ENCODE data around the gene GLB1L2.
"Not testable (repeated sequence)": the region's sequence is repeated elsewhere in the genome, so short reads cannot be mapped to it uniquely, and the experiment has no call there.

GLB1L2 gene

GRCh38 chr11:134330611-134331353, 1.0 kb upstream of the GLB1L2 start:
- no peak for DNase-seq

GRCh38 chr11:134332189-134332631, 422 bp downstream of the GLB1L2 start:
- peak; percentile 24 to 28 for DNase-seq

DNA sequence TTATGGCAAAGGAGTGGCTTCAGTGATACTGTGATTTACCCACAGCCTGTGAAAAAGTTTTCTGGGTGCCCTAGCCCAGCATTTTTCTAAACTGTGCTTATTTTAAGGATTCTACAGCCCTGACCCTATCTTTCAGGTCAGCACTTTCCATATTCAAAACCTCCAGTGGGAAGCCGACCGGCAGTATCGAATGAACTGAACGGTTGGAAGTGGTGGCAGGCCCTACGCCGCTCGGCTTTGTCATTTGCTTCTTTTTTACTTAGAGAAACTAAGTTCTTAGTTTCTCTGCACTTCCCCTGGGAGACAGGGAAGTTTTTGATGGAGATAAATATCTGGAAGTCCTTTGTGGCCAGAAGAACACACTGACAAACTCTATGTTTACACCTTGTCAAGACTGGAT, 994 bp downstream of the GLB1L2 start:
- no peak for DNase-seq

DNA sequence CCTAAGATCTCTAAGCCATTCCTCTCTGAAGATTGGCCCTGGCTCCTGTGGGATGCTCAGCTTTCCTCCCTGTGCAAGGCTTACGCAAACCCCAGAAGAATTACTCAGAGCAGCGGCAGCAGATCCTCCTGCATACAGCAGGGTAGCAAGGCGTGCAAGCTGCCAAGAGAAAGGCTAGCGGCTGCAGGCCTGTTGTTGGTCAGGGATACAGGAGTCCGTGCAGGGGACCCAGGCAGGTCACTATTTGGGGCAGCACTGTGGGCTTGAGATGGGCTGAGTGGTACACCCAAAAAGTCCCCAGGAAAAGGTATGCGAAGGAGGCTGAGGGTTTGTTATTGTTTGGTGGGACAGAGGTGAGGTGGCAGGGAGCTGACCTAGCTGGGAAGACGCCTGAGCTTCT, 1.5 kb downstream of the GLB1L2 start:
- no peak for DNase-seq

GRCh38 chr11:134333946-134334345, 2.2 kb downstream of the GLB1L2 start:
- no peak for DNase-seq

DNA sequence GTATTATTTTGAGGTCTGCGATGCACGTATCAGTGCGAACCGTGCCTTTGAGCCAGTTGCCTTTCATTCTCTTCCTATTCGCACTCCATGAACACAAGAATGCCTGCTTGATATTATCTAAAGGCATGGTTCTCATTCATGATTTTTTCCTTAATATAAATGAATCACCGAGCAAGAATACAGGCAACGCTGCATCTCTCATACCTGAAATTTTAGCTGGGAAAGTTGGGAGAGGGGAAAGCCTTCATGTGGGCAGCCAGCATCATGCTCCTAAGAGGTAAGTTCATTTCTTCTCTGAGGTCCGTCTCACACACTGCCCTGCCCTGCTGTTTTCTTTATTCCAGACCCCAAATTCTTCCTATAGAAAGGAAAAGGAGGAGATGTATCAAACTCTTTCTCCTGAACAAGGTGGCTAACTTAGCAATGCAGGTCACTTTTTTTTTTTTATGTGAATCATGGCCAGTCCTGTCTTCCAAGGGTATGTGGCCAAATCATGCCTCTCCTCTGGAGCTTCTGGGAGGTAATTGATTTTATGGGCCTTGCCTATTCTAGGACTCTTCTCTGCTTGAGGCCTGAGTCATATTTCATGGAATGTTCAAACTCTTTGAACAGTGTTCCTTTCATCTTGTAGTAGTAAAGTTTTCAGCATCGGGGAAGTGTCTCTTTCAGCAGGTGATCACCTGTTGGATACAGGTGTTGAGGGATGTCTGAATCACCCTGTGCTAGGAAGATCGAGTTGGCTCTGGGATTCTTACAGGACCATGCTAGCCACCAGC, 3.2 kb downstream of the GLB1L2 start:
- DNase-seq = no peak

DNA sequence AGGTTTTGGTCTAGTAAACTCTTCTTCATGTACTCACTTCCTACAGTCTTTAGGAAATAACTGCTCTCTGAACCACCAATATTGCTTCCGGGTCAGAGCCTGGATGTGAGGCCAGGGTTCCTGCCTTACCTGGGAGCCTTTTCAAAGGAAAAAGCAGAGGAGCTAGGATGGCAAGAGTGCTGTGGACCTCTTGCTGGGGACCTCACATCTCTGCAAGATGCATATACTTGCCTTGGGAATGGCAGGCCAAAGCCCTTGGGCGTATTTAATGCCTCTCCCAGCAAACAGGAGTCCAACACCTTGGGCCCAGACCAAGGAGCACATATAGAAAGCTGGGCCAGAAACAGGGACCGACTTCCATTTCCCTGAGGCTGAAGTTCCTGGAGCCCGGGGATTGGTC, 5.3 kb downstream of the GLB1L2 start:
- DNase-seq = no peak

- DNase-seq = no peak
These were observed 6.3 kb downstream of the GLB1L2 start for GRCh38 chr11:134338068-134338467.

- DNase-seq = no peak
These were observed 6.9 kb downstream of the GLB1L2 start for GRCh38 chr11:134338654-134339053.

- DNase-seq = no peak
These were observed 8.0 kb downstream of the GLB1L2 start for GRCh38 chr11:134339756-134340155.

GRCh38 chr11:134340354-134340964, 8.7 kb downstream of the GLB1L2 start:
- DNase-seq = no peak

GRCh38 chr11:134341805-134342571, 10.2 kb downstream of the GLB1L2 start:
- DNase-seq = no peak

DNA sequence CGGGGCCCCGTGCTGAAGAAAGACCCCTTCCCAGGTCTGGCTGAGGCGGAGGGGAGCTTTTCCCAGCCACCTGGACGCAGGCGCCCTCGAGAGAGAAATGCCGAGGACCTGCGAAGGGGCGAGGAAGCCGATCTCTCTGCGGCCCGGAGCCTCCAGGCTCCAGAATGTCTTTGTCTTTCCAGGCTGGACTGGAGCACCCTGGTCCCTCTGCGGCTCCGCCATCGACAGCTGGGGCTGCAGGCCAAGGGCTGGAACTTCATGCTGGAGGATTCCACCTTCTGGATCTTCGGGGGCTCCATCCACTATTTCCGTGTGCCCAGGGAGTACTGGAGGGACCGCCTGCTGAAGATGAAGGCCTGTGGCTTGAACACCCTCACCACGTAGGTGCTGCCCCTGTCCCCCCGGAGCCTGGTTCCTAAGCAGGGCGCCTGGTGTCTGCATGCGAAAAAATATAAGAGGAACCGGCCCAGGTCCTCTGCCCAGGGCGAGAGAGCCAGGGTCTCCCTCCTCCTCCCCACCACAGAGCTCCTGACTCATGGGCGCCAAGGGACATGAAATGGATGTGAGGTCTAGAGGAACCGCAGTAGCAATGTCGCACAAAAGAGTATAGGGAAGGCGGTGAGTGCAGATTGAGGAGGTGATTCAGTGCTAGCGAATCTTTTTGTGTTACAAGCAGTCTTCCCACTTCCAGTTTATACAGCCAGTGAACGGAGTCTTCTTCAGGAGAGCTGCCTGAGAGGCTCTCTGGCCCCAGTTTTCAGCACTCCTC, 11.0 kb downstream of the GLB1L2 start:
- DNase-seq = no peak

- DNase-seq = no peak
These were observed 11.9 kb downstream of the GLB1L2 start for GRCh38 chr11:134343646-134344045.

- not testable (repeated sequence) for DNase-seq
These were observed 12.9 kb downstream of the GLB1L2 start for GRCh38 chr11:134344497-134345236.

DNA sequence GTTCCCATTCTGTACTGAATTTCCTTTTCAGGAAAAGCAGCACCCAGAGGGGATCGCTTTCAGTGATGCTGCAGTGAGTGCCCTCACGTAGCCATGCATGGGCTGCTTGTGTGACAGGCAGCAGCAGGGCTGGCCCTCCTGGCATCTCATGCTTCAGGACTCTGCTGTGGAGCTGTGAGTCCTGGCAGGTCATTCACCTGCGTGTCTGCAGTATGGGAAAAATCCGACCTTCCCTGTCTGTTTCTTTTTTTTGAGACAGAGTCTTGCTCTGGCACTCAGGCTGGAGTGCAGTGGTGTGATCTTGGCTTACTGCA, 13.4 kb downstream of the GLB1L2 start:
- DNase-seq = no peak

DNA sequence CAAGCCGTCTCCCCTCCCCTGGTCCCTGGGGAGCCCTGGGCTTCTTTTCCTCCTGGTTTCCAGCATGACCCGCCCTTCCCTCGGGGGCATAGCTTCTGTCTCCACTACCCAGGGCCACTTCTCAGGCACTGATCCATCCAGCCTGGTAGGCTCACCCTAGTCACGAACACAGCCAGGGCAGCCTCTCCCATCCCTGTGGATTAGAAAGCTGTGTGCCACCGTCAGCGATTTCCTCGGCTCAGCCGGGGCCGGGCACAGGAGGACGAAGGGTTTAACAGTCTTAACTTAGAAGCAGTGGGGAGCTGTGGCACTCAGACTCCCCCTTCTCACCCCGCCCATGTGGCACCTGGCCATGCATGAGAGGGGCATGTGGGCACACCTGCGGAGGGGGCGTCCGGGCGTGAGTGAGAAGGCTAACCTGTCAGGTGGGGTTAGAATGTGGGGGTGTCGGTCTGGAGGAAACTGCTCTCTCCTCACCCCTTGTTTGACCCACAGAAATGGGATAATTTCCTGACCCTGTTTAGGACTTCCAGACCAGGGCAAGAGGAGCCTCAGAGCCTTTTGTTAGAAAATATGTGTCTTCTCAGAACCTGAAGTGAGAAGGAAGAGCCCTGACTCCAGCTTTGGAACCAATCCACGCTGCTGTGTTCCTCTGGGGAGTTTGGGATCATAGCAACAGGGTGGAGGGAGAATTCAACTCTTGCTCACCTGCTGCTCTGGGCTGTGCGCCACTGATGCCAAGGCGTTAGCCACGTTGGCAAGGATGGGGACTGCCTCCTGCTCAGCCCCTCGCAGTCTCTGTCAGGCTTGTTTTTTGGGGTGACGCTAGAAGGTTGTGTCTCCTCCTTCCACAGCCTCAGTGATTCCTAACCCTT, 14.6 kb downstream of the GLB1L2 start:
- DNase-seq = peak in 1 of 2 experiments; percentile 30

- DNase-seq = no peak
These were observed 15.2 kb downstream of the GLB1L2 start for GRCh38 chr11:134346976-134347350.

DNA sequence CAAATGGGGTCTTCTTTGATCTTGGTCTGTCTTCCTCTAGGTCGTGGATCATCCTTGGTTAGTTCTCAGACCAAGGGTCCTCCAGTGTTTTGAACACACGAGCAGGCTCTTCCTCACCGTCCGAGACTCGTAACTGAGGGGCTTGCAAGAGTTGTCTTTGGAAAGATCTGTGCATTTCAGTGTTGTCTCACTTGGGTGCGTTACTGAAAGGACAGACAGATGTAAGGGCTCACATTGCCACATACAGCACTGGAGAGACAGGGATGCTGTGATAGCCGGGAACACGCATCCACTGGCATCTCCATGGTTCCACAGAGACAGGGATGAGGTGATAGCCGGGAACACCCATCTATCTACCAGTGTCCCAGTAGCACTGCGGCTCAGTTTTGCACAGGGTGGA, 15.7 kb downstream of the GLB1L2 start:
- no peak for DNase-seq

DNA sequence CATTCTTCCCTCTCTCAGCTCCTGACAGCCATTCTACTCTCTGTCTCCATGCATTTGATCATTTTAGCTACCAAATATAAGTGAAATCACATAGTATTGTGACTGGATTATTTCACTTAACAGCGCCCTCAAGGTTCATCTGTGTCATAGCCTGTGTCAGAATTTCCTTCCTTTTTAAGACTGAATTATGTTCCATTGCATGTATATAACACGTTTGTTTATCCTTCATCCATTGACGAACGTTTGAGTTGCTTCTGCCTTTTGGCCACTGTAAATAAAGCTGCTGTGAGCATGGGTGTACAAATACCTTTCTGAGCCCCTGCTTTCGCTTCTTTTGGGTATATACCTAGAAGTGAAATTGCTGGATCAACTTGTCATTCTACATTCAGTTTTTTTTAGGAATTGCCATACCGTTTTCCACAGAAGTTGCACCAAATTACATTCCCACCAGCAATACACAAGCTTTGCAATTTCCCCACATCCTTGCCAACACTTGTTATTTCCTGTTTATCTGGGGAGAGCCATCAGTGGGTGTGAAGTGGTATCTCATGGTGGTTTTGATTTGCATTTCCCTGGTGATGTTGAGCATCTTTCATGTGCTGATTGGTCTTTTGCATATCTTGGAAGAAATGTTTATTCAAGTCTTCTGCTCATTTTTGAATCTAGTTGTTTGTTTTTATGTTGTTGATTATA, 17.5 kb downstream of the GLB1L2 start:
- DNase-seq = no peak

All from NCI-H524 (cell line).